ENCODE results near the gene AP1M1. TPM values are rescaled to one million over a fixed set of nuclear protein-coding genes. Genes with fewer than 3 reads are reported as not detected.

The AP1M1 gene
- polyA plus RNA-seq, 1 donor from 2014 or later, result 130 TPM

- Mint-ChIP-seq H3K4me3 (no peak overlapping the region), H3K27me3 (peaks cover 4% of the 10 kb centered on the region), H3K27ac (no peak overlapping the region)
These were observed 93.0 kb downstream of the AP1M1 start for GRCh38 chr19:16290692-16291091.

GRCh38 chr19:16293118-16294091, 95.7 kb downstream of the AP1M1 start:
- H3K4me3 Mint-ChIP-seq, result no peak overlapping the region
- H3K4me1 Mint-ChIP-seq, result peaks cover 0 to 3% (median 0%) of the 10 kb centered on the region in 3 donors
- H3K9me3 Mint-ChIP-seq, result peaks cover 0 to 2% (median 0%) of the 10 kb centered on the region in 3 donors
- peaks cover 3% of the 10 kb centered on the region for H3K36me3 Mint-ChIP-seq
- H3K27me3 Mint-ChIP-seq, result no peaks in the 10 kb centered on the region
- H3K27ac Mint-ChIP-seq, result no peak overlapping the region

More at GRCh38 chr19:16290692-16291091, 93.0 kb downstream of the AP1M1 start:
- Mint-ChIP-seq H3K9me3 (peaks cover 0 to 2% (median 0%) of the 10 kb centered on the region in 3 donors), H3K4me1 (peaks cover 0 to 8% (median 6%) of the 10 kb centered on the region in 3 donors), H3K36me3 (peaks cover 1% of the 10 kb centered on the region)

DNA sequence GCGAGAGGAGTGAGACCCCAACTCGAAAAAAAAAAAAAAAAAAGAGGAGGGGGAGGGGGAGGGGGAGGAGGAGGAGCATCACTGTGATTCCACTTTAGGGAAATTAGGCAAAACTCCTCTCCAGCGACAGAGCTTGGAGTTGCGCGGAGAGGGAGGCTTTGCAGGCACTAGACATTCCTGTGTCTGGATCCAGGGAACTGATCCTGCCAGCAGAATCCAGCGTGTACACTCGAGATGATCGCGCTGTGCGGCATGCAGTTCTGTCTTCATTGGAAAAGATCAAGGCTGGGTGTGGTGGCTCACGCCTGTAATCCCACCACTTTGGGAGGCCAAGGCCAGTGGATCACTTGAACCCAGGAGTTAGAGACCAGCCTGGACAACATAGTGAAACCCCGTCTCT, 97.3 kb downstream of the AP1M1 start:
- H3K27me3 Mint-ChIP-seq, result no peaks in the 10 kb centered on the region
- no peak overlapping the region for H3K27ac Mint-ChIP-seq
- H3K36me3 Mint-ChIP-seq, result peaks cover 3% of the 10 kb centered on the region
- no peaks in the 10 kb centered on the region for H3K9me3 Mint-ChIP-seq
- H3K4me3 Mint-ChIP-seq, result no peak overlapping the region
- peaks cover 0 to 3% (median 0%) of the 10 kb centered on the region in 3 donors for H3K4me1 Mint-ChIP-seq

Other genes with a start within 250 kb of the AP1M1 start
- gene OR10H4, start 248.9 kb upstream of the AP1M1 start, polyA plus RNA-seq, result not detected
- gene TPM4, start 121.4 kb upstream of the AP1M1 start, polyA plus RNA-seq, result 88.1 TPM
- 132 TPM for gene RAB8A, start 86.0 kb upstream of the AP1M1 start, polyA plus RNA-seq
- 122 TPM for gene HSH2D, start 54.2 kb upstream of the AP1M1 start, polyA plus RNA-seq
- not detected for gene CIB3, start 24.4 kb upstream of the AP1M1 start, polyA plus RNA-seq
- 123 TPM for gene FAM32A, start 12.5 kb upstream of the AP1M1 start, polyA plus RNA-seq
- 199 TPM for gene KLF2, start 126.9 kb downstream of the AP1M1 start, polyA plus RNA-seq

Measured in IgD-negative memory B cell (primary cell).